Epithelial cell of proximal tubule (primary cell): ENCODE measurements around the gene KCNG1. TPM values are rescaled to one million over a fixed set of nuclear protein-coding genes. Genes with fewer than 3 reads are reported as not detected.

Experiments used
- DNase-seq: peaks from one replicate; pipeline ENCODE4 v3.0.0-alpha.2; 2011; ENCODE audit warnings: low read depth
- H3K4me3 ChIP-seq: 2 replicates; pipeline ENCODE4 v1.5.1; 2011; ENCODE audit warnings: low read depth, mild to moderate bottlenecking, low read length
- total RNA-seq: library from RNA; depleted of rRNA; stranded (reverse); fragments of >200 nt; gene quantifications from 2 replicates; pipeline ENCODE4 v1.2.3, GENCODE V29; 2015
- TF ChIP-seq, protein P1 (sequence below): conservative IDR thresholded peaks from 2 replicates; pipeline ENCODE4 v1.5.1; 2012; ENCODE audit warnings: low read depth, mild to moderate bottlenecking, low read length

KCNG1 gene
- total RNA-seq, 1 donor from 2014 or later: 10.5 TPM

DNA sequence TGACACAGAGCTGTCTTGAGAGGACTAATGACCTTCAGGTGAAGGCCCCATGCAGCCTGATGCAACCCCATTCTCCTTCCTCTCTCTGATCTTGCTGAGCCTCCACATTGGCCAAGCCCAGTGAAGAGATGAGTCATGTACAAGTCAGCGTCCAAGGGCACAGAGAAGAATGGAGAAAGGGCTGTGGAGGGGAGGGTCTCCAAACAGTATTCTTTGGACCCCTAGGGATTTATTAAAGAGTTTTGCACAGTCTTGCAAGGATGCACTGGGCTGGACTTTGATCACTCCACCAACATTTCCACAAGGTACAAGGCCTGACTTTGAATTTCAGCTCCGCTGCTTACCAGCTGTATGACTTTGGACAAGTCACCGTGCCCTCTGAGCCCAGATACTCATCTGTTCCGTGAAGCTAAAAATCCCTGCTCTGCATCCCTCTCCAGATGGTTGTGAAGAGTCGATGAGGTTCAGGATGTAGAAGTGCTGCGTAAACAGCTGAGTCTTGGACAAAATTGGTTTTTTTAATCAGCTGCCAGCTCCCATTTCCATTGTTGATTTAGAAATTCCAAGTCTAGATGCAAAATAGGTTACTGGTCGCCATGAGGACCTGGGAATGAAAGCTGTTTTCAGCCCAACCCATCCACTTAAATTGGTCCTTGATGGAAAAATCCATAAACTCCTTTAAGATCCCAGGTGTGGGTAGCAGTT is 14.1 kb upstream of the KCNG1 start:
- TF ChIP-seq, protein P1, sequence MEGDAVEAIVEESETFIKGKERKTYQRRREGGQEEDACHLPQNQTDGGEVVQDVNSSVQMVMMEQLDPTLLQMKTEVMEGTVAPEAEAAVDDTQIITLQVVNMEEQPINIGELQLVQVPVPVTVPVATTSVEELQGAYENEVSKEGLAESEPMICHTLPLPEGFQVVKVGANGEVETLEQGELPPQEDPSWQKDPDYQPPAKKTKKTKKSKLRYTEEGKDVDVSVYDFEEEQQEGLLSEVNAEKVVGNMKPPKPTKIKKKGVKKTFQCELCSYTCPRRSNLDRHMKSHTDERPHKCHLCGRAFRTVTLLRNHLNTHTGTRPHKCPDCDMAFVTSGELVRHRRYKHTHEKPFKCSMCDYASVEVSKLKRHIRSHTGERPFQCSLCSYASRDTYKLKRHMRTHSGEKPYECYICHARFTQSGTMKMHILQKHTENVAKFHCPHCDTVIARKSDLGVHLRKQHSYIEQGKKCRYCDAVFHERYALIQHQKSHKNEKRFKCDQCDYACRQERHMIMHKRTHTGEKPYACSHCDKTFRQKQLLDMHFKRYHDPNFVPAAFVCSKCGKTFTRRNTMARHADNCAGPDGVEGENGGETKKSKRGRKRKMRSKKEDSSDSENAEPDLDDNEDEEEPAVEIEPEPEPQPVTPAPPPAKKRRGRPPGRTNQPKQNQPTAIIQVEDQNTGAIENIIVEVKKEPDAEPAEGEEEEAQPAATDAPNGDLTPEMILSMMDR: no peak
- no peak overlapping the region for H3K4me3 ChIP-seq
- no peak for DNase-seq

GRCh38 chr20:51036226-51036625 is 13.3 kb upstream of the KCNG1 start:
- TF ChIP-seq, protein P1: no peak
- no peak for DNase-seq
- H3K4me3 ChIP-seq: no peak overlapping the region

- TF ChIP-seq, protein P1: no peak
- no peak overlapping the region for H3K4me3 ChIP-seq
- DNase-seq: no peak
Observed at GRCh38 chr20:51034988-51035656, 12.2 kb upstream of the KCNG1 start.

- no peak overlapping the region for H3K4me3 ChIP-seq
- DNase-seq: no peak
- TF ChIP-seq, protein P1: no peak
Observed at GRCh38 chr20:51034476-51034875, 11.6 kb upstream of the KCNG1 start.

GRCh38 chr20:51029963-51030920 is 7.3 kb upstream of the KCNG1 start:
- TF ChIP-seq, protein P1: no peak
- no peak for DNase-seq
- no peak overlapping the region for H3K4me3 ChIP-seq

DNA sequence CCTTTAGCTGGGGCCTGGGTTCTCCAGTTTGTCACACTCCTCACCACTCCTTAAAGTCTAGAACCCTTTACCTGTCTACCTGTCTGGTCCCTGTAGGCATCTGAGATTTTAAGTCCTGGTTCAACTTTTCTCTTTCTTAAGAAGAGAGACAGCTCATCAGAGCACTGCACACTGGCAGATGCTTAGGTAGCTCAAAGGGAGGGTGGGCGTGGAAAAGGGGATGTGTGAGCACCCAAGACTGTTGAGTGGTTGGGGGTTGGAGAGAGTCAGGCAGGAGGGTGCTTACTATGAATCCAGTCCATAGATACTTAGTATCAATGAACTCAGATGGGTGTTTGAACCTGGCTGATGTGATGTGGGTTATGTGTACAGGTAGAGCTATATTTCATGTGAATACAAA is 6.6 kb upstream of the KCNG1 start:
- H3K4me3 ChIP-seq: no peak overlapping the region
- DNase-seq: no peak
- TF ChIP-seq, protein P1: no peak
